Measurements from ENCODE around the gene AGRN.

Gene AGRN

DNA sequence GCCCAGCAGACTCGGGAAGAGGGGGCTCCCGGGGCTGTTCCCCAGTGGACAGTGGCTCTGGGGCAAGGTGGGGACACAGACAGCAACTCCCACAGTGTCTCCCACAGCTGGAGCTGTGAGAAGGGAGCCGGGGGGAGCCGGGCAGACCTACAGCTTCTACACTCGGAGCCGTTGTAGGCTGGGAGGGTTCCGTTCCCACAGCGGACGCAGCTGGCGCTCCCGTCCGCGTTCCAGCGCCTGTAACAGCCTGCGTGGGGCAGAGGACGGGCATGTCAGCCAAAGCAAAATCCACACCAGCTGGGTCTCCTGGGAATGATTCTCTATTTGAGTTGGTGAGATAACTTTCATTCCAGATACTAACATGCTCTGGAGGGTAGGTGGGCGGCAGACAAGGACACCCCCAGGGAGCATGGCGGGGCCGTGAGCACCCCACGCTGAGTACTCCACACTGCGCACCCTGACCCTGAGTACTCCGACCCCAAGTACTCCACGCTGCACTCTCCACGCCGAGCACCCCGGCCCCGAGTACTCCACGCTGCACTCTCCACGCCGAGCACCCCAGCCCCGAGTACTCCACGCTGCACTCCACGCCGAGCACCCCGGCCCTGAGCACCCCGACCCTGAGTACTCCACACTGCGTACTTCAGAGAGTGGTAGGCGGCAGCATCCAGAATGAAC, 67.6 kb downstream of the AGRN start:
- no peak for DNase-seq (ENCODE audit: low read depth)
- H3K4me3 ChIP-seq (ENCODE audit: low read length), result no peak overlapping the region
- TF ChIP-seq, protein P1, sequence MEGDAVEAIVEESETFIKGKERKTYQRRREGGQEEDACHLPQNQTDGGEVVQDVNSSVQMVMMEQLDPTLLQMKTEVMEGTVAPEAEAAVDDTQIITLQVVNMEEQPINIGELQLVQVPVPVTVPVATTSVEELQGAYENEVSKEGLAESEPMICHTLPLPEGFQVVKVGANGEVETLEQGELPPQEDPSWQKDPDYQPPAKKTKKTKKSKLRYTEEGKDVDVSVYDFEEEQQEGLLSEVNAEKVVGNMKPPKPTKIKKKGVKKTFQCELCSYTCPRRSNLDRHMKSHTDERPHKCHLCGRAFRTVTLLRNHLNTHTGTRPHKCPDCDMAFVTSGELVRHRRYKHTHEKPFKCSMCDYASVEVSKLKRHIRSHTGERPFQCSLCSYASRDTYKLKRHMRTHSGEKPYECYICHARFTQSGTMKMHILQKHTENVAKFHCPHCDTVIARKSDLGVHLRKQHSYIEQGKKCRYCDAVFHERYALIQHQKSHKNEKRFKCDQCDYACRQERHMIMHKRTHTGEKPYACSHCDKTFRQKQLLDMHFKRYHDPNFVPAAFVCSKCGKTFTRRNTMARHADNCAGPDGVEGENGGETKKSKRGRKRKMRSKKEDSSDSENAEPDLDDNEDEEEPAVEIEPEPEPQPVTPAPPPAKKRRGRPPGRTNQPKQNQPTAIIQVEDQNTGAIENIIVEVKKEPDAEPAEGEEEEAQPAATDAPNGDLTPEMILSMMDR (IDR thresholded peaks at IDR 0.05; ENCODE audit: insufficient read depth, low read depth, low read length, missing control alignments), result no peak

DNA sequence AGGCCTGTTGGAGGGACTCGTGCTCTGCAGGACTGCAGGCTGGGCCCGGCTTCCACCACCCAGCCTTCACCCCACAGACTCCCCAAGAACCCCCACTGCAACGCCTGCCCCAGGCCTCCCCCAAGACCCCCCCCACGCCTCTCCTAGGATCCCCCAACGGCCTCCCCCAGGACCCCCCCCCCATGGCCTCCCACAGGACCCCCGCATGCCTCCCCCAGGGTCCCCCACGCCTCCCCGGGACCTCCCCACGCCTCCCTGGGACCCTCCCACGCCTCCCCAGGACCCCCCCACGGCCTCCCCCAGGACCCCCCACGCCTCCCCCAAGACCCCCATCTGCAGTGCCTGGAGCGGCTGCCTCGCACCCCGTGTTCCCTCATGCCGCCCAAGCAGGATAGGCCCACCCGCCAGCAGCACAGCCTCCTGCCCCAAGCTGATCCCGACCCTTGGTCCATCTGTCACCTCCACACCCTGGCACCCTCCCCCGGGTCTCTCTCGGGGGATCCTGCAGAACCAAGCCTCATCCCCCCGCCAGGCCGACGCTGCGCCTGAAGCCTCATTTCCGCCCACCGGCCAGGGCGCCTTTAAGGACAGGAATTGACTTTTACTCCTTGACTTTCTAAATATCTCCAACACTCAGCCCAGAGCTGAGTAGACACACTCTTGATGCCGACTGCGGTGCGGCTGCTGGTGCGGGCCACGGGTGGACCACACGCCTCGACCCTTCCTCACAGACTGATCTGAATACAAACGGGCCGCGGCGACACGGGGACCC, 68.3 kb downstream of the AGRN start:
- no peak overlapping the region for H3K4me3 ChIP-seq (ENCODE audit: low read length)
- TF ChIP-seq, protein P1 (IDR thresholded peaks at IDR 0.05; ENCODE audit: insufficient read depth, low read depth, low read length, missing control alignments), result no peak
- DNase-seq (ENCODE audit: low read depth), result no peak

DNA sequence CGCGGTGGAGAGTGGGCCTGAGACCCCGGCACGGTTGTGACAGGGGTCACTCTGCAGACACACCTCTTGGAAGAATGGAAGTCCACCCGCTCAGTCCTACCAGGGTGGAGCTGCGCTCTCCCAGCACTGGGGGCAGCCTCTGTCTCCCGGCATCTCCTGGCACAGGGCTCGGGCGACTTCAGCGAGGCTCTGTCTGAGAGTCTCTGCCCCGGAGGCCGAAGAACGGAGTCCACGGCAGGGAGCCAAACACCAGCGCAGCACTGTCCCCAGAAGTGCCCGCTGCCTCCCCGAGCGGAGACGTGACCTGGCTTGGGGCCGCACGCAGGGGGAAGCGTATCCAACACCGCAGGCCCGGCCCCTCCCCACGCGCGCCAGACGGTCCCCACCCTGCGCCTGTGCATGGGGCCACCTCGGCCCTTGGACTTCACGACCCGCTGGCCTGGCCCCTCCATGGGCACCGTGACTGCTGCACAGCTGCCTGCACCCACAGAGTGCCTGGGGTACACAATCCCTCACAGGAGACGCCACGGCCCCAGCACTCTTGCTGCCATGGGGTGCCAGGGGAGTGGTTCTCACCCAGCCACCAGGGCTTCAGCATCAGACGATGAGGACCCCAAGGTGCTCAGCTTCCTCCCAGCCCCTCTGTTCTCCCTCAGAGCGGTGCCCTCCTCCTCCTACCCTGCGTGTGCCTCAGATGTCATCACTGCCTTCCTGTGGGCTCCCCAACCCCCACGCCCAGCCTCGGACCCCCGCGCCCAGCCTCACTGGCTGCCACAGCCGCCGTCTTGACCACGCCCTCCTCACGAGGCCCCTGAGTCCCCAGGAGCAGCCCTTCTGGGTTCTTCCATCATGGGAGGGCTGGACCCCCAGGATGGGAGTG, 69.1 kb downstream of the AGRN start:
- DNase-seq (ENCODE audit: low read depth), result no peak
- H3K4me3 ChIP-seq (ENCODE audit: low read length), result no peak overlapping the region
- TF ChIP-seq, protein P1 (IDR thresholded peaks at IDR 0.05; ENCODE audit: insufficient read depth, low read depth, low read length, missing control alignments), result no peak

DNA sequence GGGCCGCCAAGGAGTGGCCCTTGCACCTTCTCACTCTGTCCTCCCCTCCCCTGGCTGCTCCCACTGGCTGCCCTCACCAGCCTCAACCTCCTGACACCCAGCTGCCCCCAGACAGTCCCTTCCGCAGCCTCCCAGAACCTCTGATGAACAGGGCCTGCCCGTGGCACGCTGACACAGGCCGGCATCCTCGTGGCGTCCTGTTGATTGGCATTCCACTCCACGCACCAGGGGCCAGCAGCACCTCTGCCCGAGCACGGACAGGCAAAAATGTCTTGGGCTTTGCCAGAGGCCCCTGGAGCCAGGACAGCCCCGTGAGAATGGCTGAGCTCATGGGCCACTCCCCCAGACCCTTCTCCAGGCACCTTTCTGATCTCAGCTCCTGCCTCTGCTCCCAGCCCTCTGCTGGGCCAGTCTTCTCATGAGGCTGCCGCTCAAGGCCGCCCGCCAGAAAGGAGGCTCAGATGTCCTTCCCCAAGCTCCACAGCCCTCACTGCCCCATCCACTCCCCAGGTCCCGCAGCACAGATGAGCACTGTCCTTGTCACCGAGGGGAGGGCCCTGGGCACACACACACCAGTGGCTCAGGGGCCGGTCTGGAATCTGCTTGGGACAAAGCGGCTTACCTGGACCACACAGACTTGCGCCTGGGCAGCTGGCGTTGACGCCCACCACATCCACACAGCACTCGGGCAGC, 70.0 kb downstream of the AGRN start:
- TF ChIP-seq, protein P1 (IDR thresholded peaks at IDR 0.05; ENCODE audit: insufficient read depth, low read depth, low read length, missing control alignments), result no peak
- no peak for DNase-seq (ENCODE audit: low read depth)
- no peak overlapping the region for H3K4me3 ChIP-seq (ENCODE audit: low read length)

DNA sequence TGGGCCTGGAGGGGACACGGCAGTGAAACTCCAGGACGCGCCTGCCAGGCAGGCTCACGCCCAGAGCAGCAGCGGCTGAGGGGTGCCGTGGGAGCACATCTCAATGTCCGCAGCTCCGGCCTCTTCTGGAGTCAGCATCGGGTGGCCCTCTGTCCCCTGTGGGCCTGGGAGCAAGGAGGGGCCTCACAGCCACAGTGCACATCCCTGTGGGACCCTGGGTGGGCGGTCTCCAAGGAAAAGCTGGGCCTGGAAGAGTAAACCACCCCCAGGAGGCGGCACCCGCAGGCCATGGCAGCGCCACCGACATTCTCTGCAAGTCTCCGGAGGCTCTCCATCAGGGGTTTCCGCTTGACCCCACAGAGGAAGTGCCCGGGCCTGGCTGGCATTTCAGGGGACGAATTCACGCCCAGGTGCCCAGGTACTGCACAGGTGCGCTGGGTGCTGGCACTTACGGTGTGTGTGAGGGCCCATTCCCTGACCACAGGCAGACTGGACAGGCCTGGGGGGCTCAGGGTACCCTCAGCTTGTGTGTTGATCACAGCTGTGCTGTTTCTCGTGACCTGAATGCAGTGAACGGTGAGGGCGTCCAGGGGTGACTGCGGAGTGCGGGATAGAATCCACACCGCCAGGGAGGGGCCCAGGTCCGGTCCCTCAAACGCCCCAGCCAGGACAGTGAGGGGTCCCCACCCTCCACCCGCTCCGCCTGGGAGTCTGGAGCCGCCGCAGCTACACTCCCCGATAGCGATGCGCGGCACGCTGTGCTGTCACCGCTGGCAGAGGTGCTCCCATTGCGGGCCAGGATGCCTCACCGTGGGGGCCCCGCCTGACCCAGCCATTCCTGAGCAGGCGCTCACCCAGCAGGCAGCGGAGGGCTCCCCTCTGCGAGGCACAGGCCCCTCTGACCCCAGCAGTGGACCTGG, 70.8 kb downstream of the AGRN start:
- TF ChIP-seq, protein P1 (IDR thresholded peaks at IDR 0.05; ENCODE audit: insufficient read depth, low read depth, low read length, missing control alignments), result no peak
- no peak overlapping the region for H3K4me3 ChIP-seq (ENCODE audit: low read length)
- DNase-seq (ENCODE audit: low read depth), result no peak
